Esophagus squamous epithelium (tissue), 4 donors: ENCODE measurements around the gene DOCK2.

Source experiments
- POLR2A ChIP-seq, 4 donors: fragments of 450-650 bp; IDR thresholded peaks; one replicate each; pipeline ENCODE4 v1.6.1; 2017; ENCODE audit warnings: antibody characterized with exemption in 4 of 4, mild to moderate bottlenecking in 4 of 4, moderate library complexity in 3 of 4
- TF ChIP-seq, protein P1 (sequence below), 6 experiments: fragments of 450-650 bp in 4 of 6; fragments of 200-600 bp in 2 of 6; sonication (generic) in 2 of 6; IDR thresholded peaks; one replicate each; pipeline ENCODE4 v1.5.1; 2016 to 2019; ENCODE audit warnings: antibody characterized with exemption in 6 of 6, mild to moderate bottlenecking in 4 of 6, moderate library complexity in 4 of 6

DNA sequence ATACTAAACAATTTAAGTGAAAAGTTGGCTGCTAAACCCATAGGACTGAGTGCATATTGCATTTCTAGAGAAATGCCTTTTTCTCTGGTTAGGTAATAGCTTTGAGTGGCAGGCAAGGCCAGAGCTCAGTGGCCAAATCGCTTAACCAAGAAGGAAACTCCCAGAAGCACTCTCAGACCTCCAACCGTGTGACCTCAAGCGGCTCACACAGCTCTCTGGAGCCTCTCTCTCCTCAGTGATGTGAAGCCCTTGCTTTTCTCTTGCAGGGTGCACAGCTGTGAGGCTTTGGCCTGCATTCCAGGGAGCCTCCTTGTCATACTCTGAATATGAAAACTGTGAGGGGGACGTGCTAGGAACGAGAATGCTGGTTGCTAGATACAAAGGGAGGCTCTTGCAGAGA, 236.6 kb downstream of the DOCK2 start:
- TF ChIP-seq, protein P1, sequence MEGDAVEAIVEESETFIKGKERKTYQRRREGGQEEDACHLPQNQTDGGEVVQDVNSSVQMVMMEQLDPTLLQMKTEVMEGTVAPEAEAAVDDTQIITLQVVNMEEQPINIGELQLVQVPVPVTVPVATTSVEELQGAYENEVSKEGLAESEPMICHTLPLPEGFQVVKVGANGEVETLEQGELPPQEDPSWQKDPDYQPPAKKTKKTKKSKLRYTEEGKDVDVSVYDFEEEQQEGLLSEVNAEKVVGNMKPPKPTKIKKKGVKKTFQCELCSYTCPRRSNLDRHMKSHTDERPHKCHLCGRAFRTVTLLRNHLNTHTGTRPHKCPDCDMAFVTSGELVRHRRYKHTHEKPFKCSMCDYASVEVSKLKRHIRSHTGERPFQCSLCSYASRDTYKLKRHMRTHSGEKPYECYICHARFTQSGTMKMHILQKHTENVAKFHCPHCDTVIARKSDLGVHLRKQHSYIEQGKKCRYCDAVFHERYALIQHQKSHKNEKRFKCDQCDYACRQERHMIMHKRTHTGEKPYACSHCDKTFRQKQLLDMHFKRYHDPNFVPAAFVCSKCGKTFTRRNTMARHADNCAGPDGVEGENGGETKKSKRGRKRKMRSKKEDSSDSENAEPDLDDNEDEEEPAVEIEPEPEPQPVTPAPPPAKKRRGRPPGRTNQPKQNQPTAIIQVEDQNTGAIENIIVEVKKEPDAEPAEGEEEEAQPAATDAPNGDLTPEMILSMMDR (IDR thresholded peaks at IDR 0.05) = no peak
- no peak for TF ChIP-seq POLR2A (IDR thresholded peaks at IDR 0.05)
